Non-pigmented ciliary epithelial cell (primary cell): Measurements from ENCODE around the gene ANKMY1.

ENCODE experiments used
- DNase-seq: peaks from one replicate; pipeline ENCODE4 v3.0.0-alpha.2; 2010; ENCODE audit warnings: low read depth

Gene ANKMY1

GRCh38 chr2:240459401-240460252, 98.2 kb downstream of the ANKMY1 start:
- DNase-seq: no peak

GRCh38 chr2:240458900-240459391, 98.8 kb downstream of the ANKMY1 start:
- DNase-seq: no peak

- DNase-seq: no peak
Observed at GRCh38 chr2:240458044-240458899, 99.5 kb downstream of the ANKMY1 start.

- no peak for DNase-seq
Observed at GRCh38 chr2:240457223-240458043, 100.4 kb downstream of the ANKMY1 start.

- DNase-seq: no peak
Observed at GRCh38 chr2:240456447-240457222, 101.2 kb downstream of the ANKMY1 start.

GRCh38 chr2:240455647-240456446, 101.9 kb downstream of the ANKMY1 start:
- no peak for DNase-seq

GRCh38 chr2:240455272-240455646, 102.5 kb downstream of the ANKMY1 start:
- DNase-seq: no peak

GRCh38 chr2:240454106-240454901, 103.5 kb downstream of the ANKMY1 start:
- DNase-seq: no peak

- DNase-seq: no peak
Observed at GRCh38 chr2:240453461-240454105, 104.2 kb downstream of the ANKMY1 start.

- DNase-seq: no peak
Observed at GRCh38 chr2:240452462-240453256, 105.1 kb downstream of the ANKMY1 start.

GRCh38 chr2:240451791-240452461, 105.9 kb downstream of the ANKMY1 start:
- DNase-seq: no peak

GRCh38 chr2:240451108-240451611, 106.6 kb downstream of the ANKMY1 start:
- DNase-seq: no peak

- DNase-seq: no peak
Observed at GRCh38 chr2:240450532-240451107, 107.2 kb downstream of the ANKMY1 start.

- DNase-seq: no peak
Observed at GRCh38 chr2:240449764-240450531, 107.8 kb downstream of the ANKMY1 start.

- no peak for DNase-seq
Observed at GRCh38 chr2:240448387-240449274, 109.2 kb downstream of the ANKMY1 start.
